ENCODE results near the gene KCTD15.

The KCTD15 gene

GRCh38 chr19:33799476-33799875, 2.8 kb downstream of the KCTD15 start:
- DNase-seq, result no peak

- DNase-seq, result no peak
Measured at GRCh38 chr19:33800012-33800680, 3.5 kb downstream of the KCTD15 start.

- DNase-seq, result no peak
Measured at GRCh38 chr19:33801411-33801810, 4.7 kb downstream of the KCTD15 start.

- DNase-seq, result no peak
Measured at GRCh38 chr19:33802001-33802400, 5.3 kb downstream of the KCTD15 start.

GRCh38 chr19:33802801-33803200, 6.1 kb downstream of the KCTD15 start:
- no peak for DNase-seq

- no peak for DNase-seq
Measured at GRCh38 chr19:33803383-33803782, 6.7 kb downstream of the KCTD15 start.

GRCh38 chr19:33804021-33804799, 7.5 kb downstream of the KCTD15 start:
- no peak for DNase-seq

GRCh38 chr19:33805313-33805712, 8.6 kb downstream of the KCTD15 start:
- no peak for DNase-seq

GRCh38 chr19:33805840-33806433, 9.3 kb downstream of the KCTD15 start:
- DNase-seq, result no peak

- DNase-seq, result no peak
Measured at GRCh38 chr19:33806434-33806881, 9.8 kb downstream of the KCTD15 start.

GRCh38 chr19:33808399-33808798, 11.7 kb downstream of the KCTD15 start:
- no peak for DNase-seq

GRCh38 chr19:33809960-33810359, 13.3 kb downstream of the KCTD15 start:
- no peak for DNase-seq

- DNase-seq, result no peak
Measured at GRCh38 chr19:33810821-33811220, 14.2 kb downstream of the KCTD15 start.

- DNase-seq, result no peak
Measured at GRCh38 chr19:33811246-33811645, 14.6 kb downstream of the KCTD15 start.

GRCh38 chr19:33811736-33812387, 15.2 kb downstream of the KCTD15 start:
- DNase-seq, result no peak

GRCh38 chr19:33812388-33813330, 16.0 kb downstream of the KCTD15 start:
- no peak for DNase-seq

GRCh38 chr19:33813391-33814101, 16.9 kb downstream of the KCTD15 start:
- DNase-seq, result no peak

- no peak for DNase-seq
Measured at GRCh38 chr19:33814181-33815165, 17.8 kb downstream of the KCTD15 start.

GRCh38 chr19:33815380-33816340, 19.0 kb downstream of the KCTD15 start:
- DNase-seq, result no peak
